Spinal cord (tissue), 10 donors: ENCODE data around the gene NUDT12. TPM values are rescaled to one million over a fixed set of nuclear protein-coding genes. Genes with fewer than 3 reads are reported as not detected.
A peak's percentile ranks its signal among the peaks of the same experiment; 100 is the strongest.

Experiments used
- DNase-seq, 6 donors: peaks; one replicate each; pipeline versions ENCODE4 v3.0.0 to v3.0.0-alpha.2; 2013 to 2015; ENCODE audit warnings: low spot score in 6 of 6, low read depth in 4 of 6
- H3K27ac ChIP-seq: one replicate; pipeline ENCODE4 v1.5.1; 2013; ENCODE audit warnings: low read depth, low read length, control low read depth
- H3K27me3 ChIP-seq: one replicate; pipeline ENCODE4 v1.6.1; 2013; ENCODE audit warnings: low read length; ENCODE audit not compliant: control insufficient read depth, insufficient read depth
- H3K36me3 ChIP-seq: one replicate; pipeline ENCODE4 v1.6.1; 2013; ENCODE audit warnings: low read length; ENCODE audit not compliant: control insufficient read depth, insufficient read depth
- H3K4me1 ChIP-seq: one replicate; pipeline ENCODE4 v1.6.1; 2013; ENCODE audit warnings: low read length; ENCODE audit not compliant: control insufficient read depth, insufficient read depth
- H3K4me3 ChIP-seq: one replicate; pipeline ENCODE4 v1.5.1; 2013; ENCODE audit warnings: low read depth, low read length, control low read depth
- H3K9me3 ChIP-seq: one replicate; pipeline ENCODE4 v1.6.1; 2013; ENCODE audit warnings: low read length; ENCODE audit not compliant: control insufficient read depth, insufficient read depth
- WGBS: methylation state at CpG from one replicate; pipeline ENCODE4 v1.1.5; 2013; ENCODE audit warnings: missing lambda C conversion rate; ENCODE audit not compliant: insufficient coverage; 5-methylcytosine and 5-hydroxymethylcytosine counted together
- polyA plus RNA-seq, 2 donors: library from polyadenylated mRNA; unstranded; fragments of 120-200 nt; gene quantifications; one replicate each; pipeline ENCODE4 v1.2.1, GENCODE V29; 2013; ENCODE audit not compliant: insufficient read length in 2 of 2
- total RNA-seq, 2 donors: library from RNA; depleted of rRNA in 1 of 2; stranded (reverse); fragments of 120-200 nt in 1 of 2; fragments of >200 nt in 1 of 2; gene quantifications; one replicate each; pipeline versions ENCODE4 v1.2.3 to v1.2.4, GENCODE V29; 2013 to 2014
- donor health status: healthy.

The NUDT12 gene
- total and polyA plus RNA-seq, 4 donors: 17.9 to 39.3 (median 26.3) TPM

DNA sequence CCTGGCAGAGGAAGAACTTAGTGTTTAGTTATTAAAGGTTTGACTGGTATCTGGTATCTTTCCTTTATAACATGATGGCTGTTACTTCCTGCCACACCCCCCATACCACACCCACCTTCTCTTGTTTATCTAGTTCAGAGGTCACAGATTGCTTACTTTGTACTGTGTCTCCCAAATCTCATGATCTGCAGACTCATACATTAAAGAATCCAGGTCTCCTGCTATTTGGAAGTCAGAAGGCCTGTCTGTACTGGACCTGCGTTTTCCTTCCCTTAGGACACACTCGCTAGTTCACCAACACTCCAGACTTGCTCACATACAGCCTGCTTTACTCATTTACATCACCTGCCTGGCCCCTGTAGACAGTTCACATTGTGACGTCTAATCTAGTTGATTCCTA lies 39.3 kb downstream of the NUDT12 start:
- Histone ChIP-seq H3K4me3 (no peak overlapping the region), H3K27me3 (no peaks in the 10 kb centered on the region), H3K36me3 (no peaks in the 10 kb centered on the region), H3K27ac (no peak overlapping the region), H3K9me3 (no peaks in the 10 kb centered on the region), H3K4me1 (no peaks in the 10 kb centered on the region)
- no peak for DNase-seq
- 96% methylated on average over 2 of the region's 3 CpGs for WGBS

DNA sequence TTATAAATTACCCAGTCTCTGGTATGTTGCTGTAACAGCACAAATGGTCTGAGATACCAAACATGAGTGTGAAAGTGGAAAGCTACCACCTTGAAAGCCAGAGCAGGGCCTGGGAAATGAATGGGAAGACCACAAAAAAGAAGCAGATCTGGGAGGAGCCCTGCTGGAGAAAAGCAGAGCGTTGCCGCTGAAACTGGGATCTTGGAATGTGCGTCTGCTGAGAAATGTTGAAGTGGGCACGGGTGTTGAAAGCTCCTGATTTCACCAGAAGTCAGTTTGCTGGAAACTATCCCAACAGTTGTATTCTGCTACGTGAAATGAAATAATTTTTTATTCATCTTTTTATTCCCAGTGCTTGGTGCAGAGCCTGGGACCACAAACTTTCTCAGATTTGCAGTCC lies 40.0 kb downstream of the NUDT12 start:
- no peaks in the 10 kb centered on the region for H3K9me3 ChIP-seq
- WGBS: 94% methylated on average over 3 of the region's 5 CpGs
- DNase-seq: no peak
- no peaks in the 10 kb centered on the region for H3K4me1 ChIP-seq
- H3K27me3 ChIP-seq: no peaks in the 10 kb centered on the region
- no peak overlapping the region for H3K27ac ChIP-seq
- no peaks in the 10 kb centered on the region for H3K36me3 ChIP-seq
- no peak overlapping the region for H3K4me3 ChIP-seq

- DNase-seq: peak in 1 of 6 donors; percentile 4
- WGBS: 61% methylated on average over 4 of the region's 4 CpGs
- Histone ChIP-seq H3K36me3 (no peaks in the 10 kb centered on the region), H3K27me3 (no peaks in the 10 kb centered on the region), H3K9me3 (no peaks in the 10 kb centered on the region), H3K4me3 (no peak overlapping the region), H3K27ac (no peak overlapping the region), H3K4me1 (no peaks in the 10 kb centered on the region)
These were observed 43.0 kb downstream of the NUDT12 start for GRCh38 chr5:103519550-103519949.

DNA sequence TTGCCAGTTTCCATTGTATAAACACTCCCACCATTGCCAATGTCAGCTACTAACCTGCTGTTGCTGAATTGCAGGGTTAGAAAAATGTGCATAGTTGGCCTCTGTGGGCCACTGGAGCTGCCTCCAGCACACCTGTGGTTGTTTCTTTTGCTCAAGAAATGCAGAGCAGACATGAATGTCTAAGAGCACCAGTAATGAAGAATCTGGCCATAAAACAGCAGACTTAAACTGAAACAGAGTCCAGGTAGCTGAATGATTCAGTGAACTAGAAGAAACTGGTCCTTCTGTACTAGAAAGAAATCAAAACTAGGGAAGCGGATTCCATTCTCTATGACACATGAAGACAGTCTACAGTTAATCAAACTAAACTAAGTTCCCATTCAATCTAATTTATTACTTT lies 48.2 kb downstream of the NUDT12 start:
- Histone ChIP-seq H3K9me3 (no peaks in the 10 kb centered on the region), H3K4me1 (no peaks in the 10 kb centered on the region)
- WGBS: no CpG with 5 or more reads among the region's 1 CpG

GRCh38 chr5:103513701-103514100 lies 48.9 kb downstream of the NUDT12 start:
- Histone ChIP-seq H3K4me1 (no peaks in the 10 kb centered on the region), H3K9me3 (no peaks in the 10 kb centered on the region), H3K4me3 (no peak overlapping the region), H3K36me3 (no peaks in the 10 kb centered on the region), H3K27me3 (no peaks in the 10 kb centered on the region), H3K27ac (no peak overlapping the region)
- DNase-seq: peak in 1 of 6 donors; percentile 56
- no CpG with 5 or more reads among the region's 1 CpG for WGBS

More for the DNA sequence above, 48.2 kb downstream of the NUDT12 start:
- Histone ChIP-seq H3K4me3 (no peak overlapping the region), H3K36me3 (no peaks in the 10 kb centered on the region), H3K27ac (no peak overlapping the region), H3K27me3 (no peaks in the 10 kb centered on the region)
- peak in 1 of 6 donors; percentile 13 for DNase-seq

GRCh38 chr5:103512500-103512899 lies 50.1 kb downstream of the NUDT12 start:
- Histone ChIP-seq H3K36me3 (no peaks in the 10 kb centered on the region), H3K27me3 (no peaks in the 10 kb centered on the region), H3K4me3 (no peak overlapping the region), H3K4me1 (no peaks in the 10 kb centered on the region), H3K9me3 (no peaks in the 10 kb centered on the region), H3K27ac (no peak overlapping the region)
- WGBS: no CpG with 5 or more reads among the region's 2 CpGs
- peak in 1 of 6 donors; percentile 73 for DNase-seq

GRCh38 chr5:103511554-103511885 lies 51.1 kb downstream of the NUDT12 start:
- WGBS: 81% methylated on average over 2 of the region's 2 CpGs
- no peak for DNase-seq

DNA sequence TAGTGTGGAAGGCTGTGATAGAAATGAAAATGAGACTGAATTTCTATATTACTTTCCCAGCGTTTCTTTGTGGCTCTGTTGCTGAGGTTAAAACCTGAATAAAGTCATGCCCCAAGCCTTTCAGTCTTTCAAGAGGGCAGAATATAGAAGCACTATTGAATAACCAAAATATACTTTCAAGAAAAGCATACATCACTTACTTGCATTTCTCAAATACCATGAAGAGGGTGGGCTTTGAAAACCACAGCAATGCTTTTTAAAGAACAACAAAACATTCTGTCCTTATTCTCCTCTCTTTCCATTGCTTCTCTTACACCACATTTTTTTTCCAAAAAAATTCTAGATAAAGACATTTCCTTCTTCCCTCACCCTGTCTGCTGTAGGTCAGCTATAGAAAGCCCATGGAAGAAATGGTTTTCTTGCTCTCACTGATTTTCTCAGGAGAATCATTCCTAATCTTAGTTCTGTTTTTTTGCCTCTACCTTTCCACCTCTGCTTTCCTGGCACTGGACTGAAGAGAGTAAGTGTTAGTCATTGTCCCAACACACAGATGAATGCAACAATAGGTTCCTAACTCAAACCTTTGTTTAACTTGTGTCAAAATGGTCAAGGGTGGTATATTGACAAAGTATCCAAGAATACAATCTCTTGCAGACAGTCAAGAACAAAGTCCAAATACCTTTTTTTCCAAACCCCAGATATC lies 51.6 kb downstream of the NUDT12 start:
- no CpG with 5 or more reads among the region's 1 CpG for WGBS
- H3K4me3 ChIP-seq: no peak overlapping the region
- H3K4me1 ChIP-seq: no peaks in the 10 kb centered on the region

More at GRCh38 chr5:103511554-103511885, 51.1 kb downstream of the NUDT12 start:
- Histone ChIP-seq H3K36me3 (no peaks in the 10 kb centered on the region), H3K4me3 (no peak overlapping the region), H3K27ac (no peak overlapping the region), H3K9me3 (no peaks in the 10 kb centered on the region), H3K27me3 (no peaks in the 10 kb centered on the region), H3K4me1 (no peaks in the 10 kb centered on the region)

GRCh38 chr5:103505581-103506305 lies 56.8 kb downstream of the NUDT12 start:
- DNase-seq: no peak
- Histone ChIP-seq H3K27ac (no peak overlapping the region), H3K4me1 (no peaks in the 10 kb centered on the region), H3K9me3 (no peaks in the 10 kb centered on the region), H3K27me3 (no peaks in the 10 kb centered on the region), H3K36me3 (no peaks in the 10 kb centered on the region), H3K4me3 (no peak overlapping the region)
- no CpG with 5 or more reads among the region's 3 CpGs for WGBS

More for the DNA sequence above, 51.6 kb downstream of the NUDT12 start:
- Histone ChIP-seq H3K27ac (no peak overlapping the region), H3K27me3 (no peaks in the 10 kb centered on the region), H3K36me3 (no peaks in the 10 kb centered on the region), H3K9me3 (no peaks in the 10 kb centered on the region)
- DNase-seq: no peak

DNA sequence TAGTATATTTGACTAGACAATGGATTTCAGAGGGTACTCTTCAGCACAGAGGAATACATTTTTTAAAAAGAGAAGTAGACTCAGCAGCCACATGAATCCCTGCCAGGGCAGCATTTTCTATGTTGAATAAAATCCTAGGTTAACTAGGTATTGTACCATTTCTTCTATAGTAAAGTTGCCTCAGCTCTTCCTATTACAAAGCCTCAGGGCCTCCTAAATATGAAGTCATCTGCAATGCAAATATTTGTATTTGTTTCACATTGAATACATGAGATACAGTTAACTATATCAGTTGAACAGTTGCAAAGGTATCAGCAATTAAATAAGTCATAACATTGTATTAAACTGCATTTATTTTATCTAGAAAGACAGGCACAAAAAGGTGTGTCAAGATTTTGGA lies 59.5 kb downstream of the NUDT12 start:
- Histone ChIP-seq H3K4me3 (no peak overlapping the region), H3K9me3 (no peaks in the 10 kb centered on the region), H3K27ac (no peak overlapping the region), H3K4me1 (peaks cover 5% of the 10 kb centered on the region), H3K27me3 (no peaks in the 10 kb centered on the region), H3K36me3 (no peaks in the 10 kb centered on the region)
- no peak for DNase-seq
